MM.1S (cell line): ENCODE measurements around the gene NEK8.

Source experiments
- DNase-seq: peaks from one replicate; pipeline ENCODE4 v3.0.0-alpha.2; 2015
- H2AFZ ChIP-seq: fragments of 300-600 bp; sonication (generic); 2 replicates; pipeline ENCODE4 v1.6.0; 2016; ENCODE audit warnings: antibody characterized with exemption, low read length
- H3F3A ChIP-seq: fragments of 300-600 bp; sonication (generic); 2 replicates; pipeline ENCODE4 v1.6.1; 2016; ENCODE audit warnings: mild to moderate bottlenecking, antibody characterized with exemption, low read length, moderate library complexity, mixed read lengths; ENCODE audit not compliant: insufficient read depth
- H3K27ac ChIP-seq: fragments of 300-600 bp; sonication (generic); 2 replicates; pipeline ENCODE4 v1.5.1; 2016; ENCODE audit warnings: mild to moderate bottlenecking, low read length
- H3K27me3 ChIP-seq: fragments of 300-600 bp; sonication (generic); replicated peaks from 2 replicates; pipeline ENCODE4 v1.6.0; 2016; ENCODE audit warnings: low read length; ENCODE audit not compliant: insufficient read depth
- H3K36me3 ChIP-seq: fragments of 300-600 bp; sonication (generic); replicated peaks from 2 replicates; pipeline ENCODE4 v1.6.1; 2016; ENCODE audit warnings: mild to moderate bottlenecking, low read length, mixed read lengths; ENCODE audit not compliant: insufficient read depth
- H3K4me1 ChIP-seq: fragments of 300-600 bp; sonication (generic); 2 replicates; pipeline ENCODE4 v1.6.1; 2016; ENCODE audit warnings: low read length, mixed read lengths
- H3K4me2 ChIP-seq: fragments of 300-600 bp; sonication (generic); 2 replicates; pipeline ENCODE4 v1.6.0; 2016; ENCODE audit warnings: low read depth, low read length
- H3K4me3 ChIP-seq: fragments of 300-600 bp; sonication (generic); 2 replicates; pipeline ENCODE4 v1.5.1; 2016; ENCODE audit warnings: low read length, mixed read lengths
- H3K79me2 ChIP-seq: fragments of 300-600 bp; sonication (generic); 2 replicates; pipeline ENCODE4 v1.6.1; 2016; ENCODE audit warnings: mixed run types, low read length, mixed read lengths
- H3K9ac ChIP-seq: fragments of 300-600 bp; sonication (generic); 2 replicates; pipeline ENCODE4 v1.6.1; 2016; ENCODE audit warnings: low read length, mixed read lengths
- H3K9me2 ChIP-seq: fragments of 300-600 bp; sonication (generic); replicated peaks from 2 replicates; pipeline ENCODE4 v1.6.1; 2016; ENCODE audit warnings: mild to moderate bottlenecking, low read length, mixed read lengths; ENCODE audit not compliant: insufficient read depth
- H3K9me3 ChIP-seq: fragments of 300-600 bp; sonication (generic); replicated peaks from 2 replicates; pipeline ENCODE4 v1.6.1; 2016; ENCODE audit warnings: mild to moderate bottlenecking, low read length, mixed read lengths; ENCODE audit not compliant: insufficient read depth
- H4K20me1 ChIP-seq: fragments of 300-600 bp; sonication (generic); 2 replicates; pipeline ENCODE4 v1.6.1; 2016; ENCODE audit warnings: mild to moderate bottlenecking, low read length, moderate library complexity, mixed read lengths; ENCODE audit not compliant: insufficient read depth
- CTCF ChIP-seq: fragments of 300-600 bp; sonication (generic); IDR thresholded peaks from 2 replicates; pipeline ENCODE4 v1.5.1; 2016; ENCODE audit warnings: antibody characterized with exemption, low read length, mixed read lengths
- EZH2 ChIP-seq: fragments of 300-600 bp; sonication (generic); optimal IDR thresholded peaks from 2 replicates; pipeline ENCODE3; 2017; ENCODE audit warnings: low read depth, mild to moderate bottlenecking, antibody characterized with exemption, low read length, mixed read lengths
- EZH2phosphoT487 ChIP-seq: fragments of 300-600 bp; sonication (generic); IDR thresholded peaks from 2 replicates; pipeline ENCODE4 v1.6.1; 2018; ENCODE audit warnings: antibody characterized with exemption, low read length

Gene NEK8

GRCh38 chr17:28740406-28741357 is 12.1 kb downstream of the NEK8 start:
- Histone ChIP-seq H3K4me2 (no peak overlapping the region), H3K4me3 (no peak overlapping the region), H3K4me1 (peaks cover 26% of the 10 kb centered on the region), H2AFZ (no peak overlapping the region), H3K79me2 (peaks cover 16% of the 10 kb centered on the region), H3K9me3 (no peaks in the 10 kb centered on the region), H3K9ac (no peak overlapping the region), H3F3A (peaks cover 11% of the 10 kb centered on the region), H3K36me3 (no peaks in the 10 kb centered on the region), H3K9me2 (no peaks in the 10 kb centered on the region), H3K27me3 (no peaks in the 10 kb centered on the region), H3K27ac (no peak overlapping the region), H4K20me1 (no peaks in the 10 kb centered on the region)
- DNase-seq = no peak
- TF ChIP-seq EZH2phosphoT487 (no peak), CTCF (no peak), EZH2 (no peak)

- Histone ChIP-seq H3F3A (peaks cover 11% of the 10 kb centered on the region), H3K36me3 (no peaks in the 10 kb centered on the region), H3K27me3 (no peaks in the 10 kb centered on the region), H4K20me1 (no peaks in the 10 kb centered on the region), H3K4me2 (no peak overlapping the region), H3K27ac (no peak overlapping the region), H3K9ac (no peak overlapping the region), H3K4me1 (peaks cover 28% of the 10 kb centered on the region), H3K4me3 (no peak overlapping the region), H2AFZ (no peak overlapping the region), H3K9me2 (no peaks in the 10 kb centered on the region), H3K79me2 (peaks cover 25% of the 10 kb centered on the region), H3K9me3 (no peaks in the 10 kb centered on the region)
- TF ChIP-seq EZH2phosphoT487 (no peak), EZH2 (no peak), CTCF (no peak)
- no peak for DNase-seq
Observed at GRCh38 chr17:28741358-28742349, 13.1 kb downstream of the NEK8 start.

DNA sequence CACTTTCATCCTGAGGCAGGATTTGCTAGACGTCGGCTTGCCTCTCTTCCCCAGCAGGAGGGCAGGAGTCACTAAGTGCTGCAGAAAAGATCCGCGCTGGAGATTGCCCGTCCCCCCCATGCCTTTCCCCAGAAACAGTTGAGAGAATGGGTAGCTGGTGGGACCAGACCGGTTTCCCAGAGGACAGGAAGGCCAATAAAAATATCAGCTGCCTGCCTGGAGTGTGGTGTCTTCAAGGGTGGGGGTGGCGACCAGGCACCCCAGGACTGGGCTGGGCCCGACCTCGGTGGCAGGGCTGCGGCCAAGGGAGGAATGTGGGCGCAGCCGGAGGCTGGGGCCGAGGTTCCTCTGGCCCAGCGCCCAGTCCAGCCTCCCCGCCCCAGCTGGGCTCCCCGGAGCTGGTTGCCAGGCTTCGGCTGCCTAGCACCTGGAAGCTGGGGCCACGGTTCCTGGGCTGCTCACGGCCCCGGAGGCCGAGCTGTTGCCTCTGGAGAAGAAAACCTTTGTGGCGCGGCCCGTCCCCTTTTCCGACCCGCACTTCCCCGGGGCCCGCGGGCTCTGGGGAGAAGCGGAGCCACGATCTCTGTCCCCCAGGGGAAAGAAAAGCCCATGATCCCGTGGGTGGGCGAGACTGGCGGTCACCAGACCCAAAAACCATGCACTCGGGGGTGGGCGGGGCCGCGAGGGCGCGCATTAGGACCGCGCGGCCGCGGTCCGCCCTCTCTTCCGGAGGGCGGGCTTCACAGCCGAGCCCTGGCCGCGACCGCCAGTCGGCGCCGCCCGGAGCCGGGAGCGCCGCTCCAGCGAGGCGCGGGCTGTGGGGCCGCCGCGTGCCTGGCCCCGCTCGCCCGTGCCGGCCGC is 14.9 kb downstream of the NEK8 start, which contains the start of gene TRAF4:
TRAF4 (plus strand) TSS at position 769 of the 861 bp plus-strand sequence. CDS start 102 bp downstream, outside the sequence.
- Histone ChIP-seq H3K4me1 (peaks cover 25% of the 10 kb centered on the region), H4K20me1 (no peaks in the 10 kb centered on the region), H3K79me2 (peaks cover 38% of the 10 kb centered on the region), H3K4me2 (peak within 1 kb of the TSS; percentile 90), H3K4me3 (peak within 1 kb of the TSS; percentile 81), H3K9ac (peak within 1 kb of the TSS; percentile 73), H2AFZ (peak within 1 kb of the TSS; percentile 32), H3K27me3 (no peaks in the 10 kb centered on the region), H3F3A (peaks cover 11% of the 10 kb centered on the region), H3K9me3 (no peaks in the 10 kb centered on the region), H3K27ac (peak within 1 kb of the TSS; percentile 64), H3K36me3 (no peaks in the 10 kb centered on the region), H3K9me2 (no peaks in the 10 kb centered on the region)
- TF ChIP-seq CTCF = no peak
- TF ChIP-seq EZH2phosphoT487 = no peak
- TF ChIP-seq EZH2 = no peak
- peak; percentile 87 for DNase-seq
